A549 (cell line): ENCODE data around the gene TMPRSS7.

ENCODE experiments used
- MAFK ChIP-seq: fragments of 450-650 bp; IDR thresholded peaks from 2 replicates; pipeline ENCODE4 v1.6.1; 2014; ENCODE audit not compliant: partially characterized antibody
- NFE2L2 ChIP-seq: fragments of 150-350 bp; conservative IDR thresholded peaks from 2 replicates; pipeline ENCODE4 v1.6.1; 2014; ENCODE audit warnings: low read length
- NR3C1 ChIP-seq: fragments of >200 bp; sonication (Bioruptor Twin); formaldehyde crosslinking; IDR thresholded peaks from 3 replicates; pipeline ENCODE4 v1.6.1; 2017
- POLR2A ChIP-seq: IDR thresholded peaks from 2 replicates; pipeline ENCODE4 v1.6.1; 2012; ENCODE audit warnings: mild to moderate bottlenecking, low read length
- RAD21 ChIP-seq, 2 experiments: fragments of >200 bp in 1 of 2; sonication (Bioruptor Twin) in 1 of 2; formaldehyde crosslinking in 1 of 2; IDR thresholded peaks in 1 of 2; conservative IDR thresholded peaks in 1 of 2; 2 replicates in 1 of 2; 3 replicates in 1 of 2; pipeline ENCODE4 v1.6.1; 2012 to 2018; ENCODE audit warnings: inconsistent platforms in 1 of 2
- RFX5 ChIP-seq: fragments of 450-650 bp; IDR thresholded peaks from 2 replicates; pipeline ENCODE4 v1.7.1; 2014; ENCODE audit warnings: antibody characterized with exemption, mild to moderate bottlenecking, moderate library complexity
- TF ChIP-seq, protein P1 (sequence below): IDR thresholded peaks from 2 replicates; pipeline ENCODE4 v1.6.1; 2012
- TF ChIP-seq, protein P2 (sequence below): fragments of >200 bp; sonication (Bioruptor Twin); formaldehyde crosslinking; IDR thresholded peaks from 3 replicates; pipeline ENCODE4 v1.5.1; 2016
- TF ChIP-seq, protein P3 (sequence below): fragments of 150-350 bp; IDR thresholded peaks from 2 replicates; pipeline ENCODE4 v1.6.1; 2014; ENCODE audit warnings: low read depth, mild to moderate bottlenecking, low read length
- TF ChIP-seq, protein P4 (sequence below): fragments of 200-600 bp; sonication (generic); IDR thresholded peaks from 2 replicates; pipeline ENCODE4 v1.6.1; 2016; ENCODE audit warnings: antibody characterized with exemption, mild to moderate bottlenecking, moderate library complexity

DNA sequence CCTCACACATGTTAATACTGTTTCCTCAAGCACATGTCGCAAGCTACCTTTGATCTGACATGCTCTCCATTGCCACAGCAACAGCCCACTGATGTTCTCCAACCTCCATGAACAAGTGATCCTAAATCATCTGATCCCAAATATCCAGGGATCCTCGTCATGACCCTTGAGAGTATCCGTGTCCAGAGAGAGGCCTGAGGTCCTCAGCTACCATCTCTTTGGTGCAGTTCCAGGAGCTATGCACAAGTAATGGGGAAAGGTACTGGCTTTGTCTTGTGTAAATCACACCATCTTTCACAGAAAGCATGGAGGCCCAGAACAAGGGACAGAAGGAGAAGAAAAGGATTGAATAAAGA, 96.1 kb downstream of the TMPRSS7 start:
- TF ChIP-seq NR3C1 (no peak), POLR2A (no peak), NFE2L2 (no peak), RAD21 (conservative IDR thresholded peaks at IDR 0.05 in 1 of 2, IDR thresholded peaks at IDR 0.05 in 1 of 2) (no peak), RFX5 (no peak), MAFK (no peak)
- TF ChIP-seq, protein P1, sequence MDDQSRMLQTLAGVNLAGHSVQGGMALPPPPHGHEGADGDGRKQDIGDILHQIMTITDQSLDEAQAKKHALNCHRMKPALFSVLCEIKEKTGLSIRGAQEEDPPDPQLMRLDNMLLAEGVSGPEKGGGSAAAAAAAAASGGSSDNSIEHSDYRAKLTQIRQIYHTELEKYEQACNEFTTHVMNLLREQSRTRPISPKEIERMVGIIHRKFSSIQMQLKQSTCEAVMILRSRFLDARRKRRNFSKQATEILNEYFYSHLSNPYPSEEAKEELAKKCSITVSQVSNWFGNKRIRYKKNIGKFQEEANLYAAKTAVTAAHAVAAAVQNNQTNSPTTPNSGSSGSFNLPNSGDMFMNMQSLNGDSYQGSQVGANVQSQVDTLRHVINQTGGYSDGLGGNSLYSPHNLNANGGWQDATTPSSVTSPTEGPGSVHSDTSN = no peak
- TF ChIP-seq, protein P2, sequence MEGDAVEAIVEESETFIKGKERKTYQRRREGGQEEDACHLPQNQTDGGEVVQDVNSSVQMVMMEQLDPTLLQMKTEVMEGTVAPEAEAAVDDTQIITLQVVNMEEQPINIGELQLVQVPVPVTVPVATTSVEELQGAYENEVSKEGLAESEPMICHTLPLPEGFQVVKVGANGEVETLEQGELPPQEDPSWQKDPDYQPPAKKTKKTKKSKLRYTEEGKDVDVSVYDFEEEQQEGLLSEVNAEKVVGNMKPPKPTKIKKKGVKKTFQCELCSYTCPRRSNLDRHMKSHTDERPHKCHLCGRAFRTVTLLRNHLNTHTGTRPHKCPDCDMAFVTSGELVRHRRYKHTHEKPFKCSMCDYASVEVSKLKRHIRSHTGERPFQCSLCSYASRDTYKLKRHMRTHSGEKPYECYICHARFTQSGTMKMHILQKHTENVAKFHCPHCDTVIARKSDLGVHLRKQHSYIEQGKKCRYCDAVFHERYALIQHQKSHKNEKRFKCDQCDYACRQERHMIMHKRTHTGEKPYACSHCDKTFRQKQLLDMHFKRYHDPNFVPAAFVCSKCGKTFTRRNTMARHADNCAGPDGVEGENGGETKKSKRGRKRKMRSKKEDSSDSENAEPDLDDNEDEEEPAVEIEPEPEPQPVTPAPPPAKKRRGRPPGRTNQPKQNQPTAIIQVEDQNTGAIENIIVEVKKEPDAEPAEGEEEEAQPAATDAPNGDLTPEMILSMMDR = no peak
- TF ChIP-seq, protein P3, sequence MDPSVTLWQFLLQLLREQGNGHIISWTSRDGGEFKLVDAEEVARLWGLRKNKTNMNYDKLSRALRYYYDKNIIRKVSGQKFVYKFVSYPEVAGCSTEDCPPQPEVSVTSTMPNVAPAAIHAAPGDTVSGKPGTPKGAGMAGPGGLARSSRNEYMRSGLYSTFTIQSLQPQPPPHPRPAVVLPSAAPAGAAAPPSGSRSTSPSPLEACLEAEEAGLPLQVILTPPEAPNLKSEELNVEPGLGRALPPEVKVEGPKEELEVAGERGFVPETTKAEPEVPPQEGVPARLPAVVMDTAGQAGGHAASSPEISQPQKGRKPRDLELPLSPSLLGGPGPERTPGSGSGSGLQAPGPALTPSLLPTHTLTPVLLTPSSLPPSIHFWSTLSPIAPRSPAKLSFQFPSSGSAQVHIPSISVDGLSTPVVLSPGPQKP = no peak
- TF ChIP-seq, protein P4, sequence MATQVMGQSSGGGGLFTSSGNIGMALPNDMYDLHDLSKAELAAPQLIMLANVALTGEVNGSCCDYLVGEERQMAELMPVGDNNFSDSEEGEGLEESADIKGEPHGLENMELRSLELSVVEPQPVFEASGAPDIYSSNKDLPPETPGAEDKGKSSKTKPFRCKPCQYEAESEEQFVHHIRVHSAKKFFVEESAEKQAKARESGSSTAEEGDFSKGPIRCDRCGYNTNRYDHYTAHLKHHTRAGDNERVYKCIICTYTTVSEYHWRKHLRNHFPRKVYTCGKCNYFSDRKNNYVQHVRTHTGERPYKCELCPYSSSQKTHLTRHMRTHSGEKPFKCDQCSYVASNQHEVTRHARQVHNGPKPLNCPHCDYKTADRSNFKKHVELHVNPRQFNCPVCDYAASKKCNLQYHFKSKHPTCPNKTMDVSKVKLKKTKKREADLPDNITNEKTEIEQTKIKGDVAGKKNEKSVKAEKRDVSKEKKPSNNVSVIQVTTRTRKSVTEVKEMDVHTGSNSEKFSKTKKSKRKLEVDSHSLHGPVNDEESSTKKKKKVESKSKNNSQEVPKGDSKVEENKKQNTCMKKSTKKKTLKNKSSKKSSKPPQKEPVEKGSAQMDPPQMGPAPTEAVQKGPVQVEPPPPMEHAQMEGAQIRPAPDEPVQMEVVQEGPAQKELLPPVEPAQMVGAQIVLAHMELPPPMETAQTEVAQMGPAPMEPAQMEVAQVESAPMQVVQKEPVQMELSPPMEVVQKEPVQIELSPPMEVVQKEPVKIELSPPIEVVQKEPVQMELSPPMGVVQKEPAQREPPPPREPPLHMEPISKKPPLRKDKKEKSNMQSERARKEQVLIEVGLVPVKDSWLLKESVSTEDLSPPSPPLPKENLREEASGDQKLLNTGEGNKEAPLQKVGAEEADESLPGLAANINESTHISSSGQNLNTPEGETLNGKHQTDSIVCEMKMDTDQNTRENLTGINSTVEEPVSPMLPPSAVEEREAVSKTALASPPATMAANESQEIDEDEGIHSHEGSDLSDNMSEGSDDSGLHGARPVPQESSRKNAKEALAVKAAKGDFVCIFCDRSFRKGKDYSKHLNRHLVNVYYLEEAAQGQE = no peak
